ENCODE results near the gene DENND1B. TPM values are rescaled to one million over a fixed set of nuclear protein-coding genes. Genes with fewer than 3 reads are reported as not detected.
"Not testable (repeated sequence)": the region's sequence is repeated elsewhere in the genome, so short reads cannot be mapped to it uniquely, and the experiment has no call there.

Gene DENND1B
- total and polyA plus RNA-seq, 5 donors from 2014 or later: 13.8 to 45.5 (median 18.1) TPM

- ATAC-seq (ENCODE audit: low read depth in 2 of 2): no peak
- no peak for DNase-seq
Measured at GRCh38 chr1:197706601-197707000, 68.7 kb downstream of the DENND1B start.

GRCh38 chr1:197705941-197706340 lies 69.3 kb downstream of the DENND1B start:
- H3K27me3 Mint-ChIP-seq: no peaks in the 10 kb centered on the region
- peaks cover 14% of the 10 kb centered on the region for H3K36me3 Mint-ChIP-seq

More at GRCh38 chr1:197706601-197707000, 68.7 kb downstream of the DENND1B start:
- Mint-ChIP-seq H3K36me3 (peaks cover 12% of the 10 kb centered on the region), H3K4me1 (peaks cover 11 to 23% (median 18%) of the 10 kb centered on the region in 4 donors), H3K27ac (no peak overlapping the region), H3K9me3 (peaks cover 0 to 5% (median 0%) of the 10 kb centered on the region in 7 donors), H3K27me3 (no peaks in the 10 kb centered on the region), H3K4me3 (no peak overlapping the region)
- H3K9me3 ChIP-seq (ENCODE audit: control insufficient read depth in 2 of 2, low read length in 2 of 2): no peaks in the 10 kb centered on the region
- no peaks in the 10 kb centered on the region for H3K4me1 ChIP-seq (ENCODE audit: control insufficient read depth, insufficient read depth, low read length, poor library complexity, severe bottlenecking)
- no peak overlapping the region for H3K4me3 ChIP-seq (ENCODE audit: low read depth, low read length)
- no peaks in the 10 kb centered on the region for H3K36me3 ChIP-seq (ENCODE audit: control insufficient read depth, insufficient read depth, low read length)
- H3K27me3 ChIP-seq (ENCODE audit: control insufficient read depth, insufficient read depth, low read length): no peaks in the 10 kb centered on the region
- no peak overlapping the region for H3K27ac ChIP-seq (ENCODE audit: insufficient read depth, low read length, poor library complexity, severe bottlenecking)

GRCh38 chr1:197700688-197701087 lies 74.6 kb downstream of the DENND1B start:
- not testable (repeated sequence) for H3K4me3 ChIP-seq (ENCODE audit: low read depth, low read length); H3K27me3 Mint-ChIP-seq; H3K9me3 Mint-ChIP-seq; H3K27ac Mint-ChIP-seq; H3K27ac ChIP-seq (ENCODE audit: insufficient read depth, low read length, poor library complexity, severe bottlenecking); H3K36me3 ChIP-seq (ENCODE audit: control insufficient read depth, insufficient read depth, low read length); H3K4me1 ChIP-seq (ENCODE audit: control insufficient read depth, insufficient read depth, low read length, poor library complexity, severe bottlenecking); ATAC-seq (ENCODE audit: low read depth in 2 of 2); H3K4me3 Mint-ChIP-seq; H3K9me3 ChIP-seq (ENCODE audit: control insufficient read depth in 2 of 2, low read length in 2 of 2); DNase-seq; H3K27me3 ChIP-seq (ENCODE audit: control insufficient read depth, insufficient read depth, low read length)
- Mint-ChIP-seq H3K4me1 (peaks cover 29 to 54% (median 48%) of the 10 kb centered on the region in 4 donors), H3K36me3 (peaks cover 20% of the 10 kb centered on the region)

More at GRCh38 chr1:197705941-197706340, 69.3 kb downstream of the DENND1B start:
- DNase-seq (no peak), ATAC-seq (ENCODE audit: low read depth in 2 of 2) (no peak)
- Mint-ChIP-seq H3K27ac (no peak overlapping the region), H3K4me1 (peaks cover 11 to 23% (median 19%) of the 10 kb centered on the region in 4 donors), H3K4me3 (no peak overlapping the region), H3K9me3 (peaks cover 0 to 5% (median 2%) of the 10 kb centered on the region in 7 donors)
- Histone ChIP-seq H3K27ac (ENCODE audit: insufficient read depth, low read length, poor library complexity, severe bottlenecking) (no peak overlapping the region), H3K36me3 (ENCODE audit: control insufficient read depth, insufficient read depth, low read length) (peaks cover 3% of the 10 kb centered on the region), H3K4me3 (ENCODE audit: low read depth, low read length) (no peak overlapping the region), H3K27me3 (ENCODE audit: control insufficient read depth, insufficient read depth, low read length) (no peaks in the 10 kb centered on the region), H3K4me1 (ENCODE audit: control insufficient read depth, insufficient read depth, low read length, poor library complexity, severe bottlenecking) (no peaks in the 10 kb centered on the region), H3K9me3 (ENCODE audit: control insufficient read depth in 2 of 2, low read length in 2 of 2) (peaks cover 0 to 2% of the 10 kb centered on the region in 2 experiments)

- Mint-ChIP-seq H3K27me3 (no peaks in the 10 kb centered on the region), H3K4me3 (no peak overlapping the region)
- ATAC-seq (ENCODE audit: low read depth in 2 of 2): no peak
Measured at GRCh38 chr1:197696372-197696771, 78.9 kb downstream of the DENND1B start.

GRCh38 chr1:197695961-197696360 lies 79.3 kb downstream of the DENND1B start:
- Histone ChIP-seq H3K9me3 (ENCODE audit: control insufficient read depth in 2 of 2, low read length in 2 of 2) (no peaks in the 10 kb centered on the region), H3K4me1 (ENCODE audit: control insufficient read depth, insufficient read depth, low read length, poor library complexity, severe bottlenecking) (no peaks in the 10 kb centered on the region), H3K27ac (ENCODE audit: insufficient read depth, low read length, poor library complexity, severe bottlenecking) (no peak overlapping the region), H3K27me3 (ENCODE audit: control insufficient read depth, insufficient read depth, low read length) (no peaks in the 10 kb centered on the region), H3K4me3 (ENCODE audit: low read depth, low read length) (no peak overlapping the region), H3K36me3 (ENCODE audit: control insufficient read depth, insufficient read depth, low read length) (no peaks in the 10 kb centered on the region)
- DNase-seq (no peak), ATAC-seq (ENCODE audit: low read depth in 2 of 2) (no peak)
- Mint-ChIP-seq H3K27ac (no peak overlapping the region), H3K27me3 (no peaks in the 10 kb centered on the region), H3K4me1 (peaks cover 48 to 70% (median 53%) of the 10 kb centered on the region in 4 donors), H3K4me3 (no peak overlapping the region), H3K9me3 (peaks cover 0 to 6% (median 4%) of the 10 kb centered on the region in 7 donors), H3K36me3 (peaks cover 17% of the 10 kb centered on the region)

More at GRCh38 chr1:197696372-197696771, 78.9 kb downstream of the DENND1B start:
- H3K4me3 ChIP-seq (ENCODE audit: low read depth, low read length): no peak overlapping the region
- no peaks in the 10 kb centered on the region for H3K9me3 ChIP-seq (ENCODE audit: control insufficient read depth in 2 of 2, low read length in 2 of 2)
- H3K27ac ChIP-seq (ENCODE audit: insufficient read depth, low read length, poor library complexity, severe bottlenecking): no peak overlapping the region
- peaks cover 0 to 7% (median 4%) of the 10 kb centered on the region in 7 donors for H3K9me3 Mint-ChIP-seq
- H3K27me3 ChIP-seq (ENCODE audit: control insufficient read depth, insufficient read depth, low read length): no peaks in the 10 kb centered on the region
- H3K27ac Mint-ChIP-seq: no peak overlapping the region
- peaks cover 48 to 66% (median 53%) of the 10 kb centered on the region in 4 donors for H3K4me1 Mint-ChIP-seq
- peaks cover 16% of the 10 kb centered on the region for H3K36me3 Mint-ChIP-seq
- no peaks in the 10 kb centered on the region for H3K4me1 ChIP-seq (ENCODE audit: control insufficient read depth, insufficient read depth, low read length, poor library complexity, severe bottlenecking)
- DNase-seq: no peak
- peaks cover 2% of the 10 kb centered on the region for H3K36me3 ChIP-seq (ENCODE audit: control insufficient read depth, insufficient read depth, low read length)

GRCh38 chr1:197692965-197693364 lies 82.3 kb downstream of the DENND1B start:
- Mint-ChIP-seq H3K27me3 (no peaks in the 10 kb centered on the region), H3K9me3 (peaks cover 0 to 14% (median 6%) of the 10 kb centered on the region in 7 donors), H3K4me1 (peaks cover 32 to 41% (median 36%) of the 10 kb centered on the region in 4 donors), H3K36me3 (peaks cover 27% of the 10 kb centered on the region), H3K4me3 (no peak overlapping the region), H3K27ac (no peak overlapping the region)
- peaks cover 6 to 7% of the 10 kb centered on the region in 2 experiments for H3K9me3 ChIP-seq (ENCODE audit: control insufficient read depth in 2 of 2, low read length in 2 of 2)
- no peak for DNase-seq
- H3K27ac ChIP-seq (ENCODE audit: insufficient read depth, low read length, poor library complexity, severe bottlenecking): no peak overlapping the region
- H3K36me3 ChIP-seq (ENCODE audit: control insufficient read depth, insufficient read depth, low read length): peaks cover 12% of the 10 kb centered on the region
- no peaks in the 10 kb centered on the region for H3K27me3 ChIP-seq (ENCODE audit: control insufficient read depth, insufficient read depth, low read length)
- ATAC-seq (ENCODE audit: low read depth in 2 of 2): no peak
- H3K4me3 ChIP-seq (ENCODE audit: low read depth, low read length): no peak overlapping the region
- no peaks in the 10 kb centered on the region for H3K4me1 ChIP-seq (ENCODE audit: control insufficient read depth, insufficient read depth, low read length, poor library complexity, severe bottlenecking)

GRCh38 chr1:197691816-197692215 lies 83.5 kb downstream of the DENND1B start:
- H3K27ac Mint-ChIP-seq: no peak overlapping the region

GRCh38 chr1:197690074-197690473 lies 85.2 kb downstream of the DENND1B start:
- DNase-seq: no peak
- H3K27ac ChIP-seq (ENCODE audit: insufficient read depth, low read length, poor library complexity, severe bottlenecking): no peak overlapping the region
- no peaks in the 10 kb centered on the region for H3K27me3 ChIP-seq (ENCODE audit: control insufficient read depth, insufficient read depth, low read length)
- H3K36me3 ChIP-seq (ENCODE audit: control insufficient read depth, insufficient read depth, low read length): peaks cover 12% of the 10 kb centered on the region
- ATAC-seq (ENCODE audit: low read depth in 2 of 2): no peak
- H3K4me1 ChIP-seq (ENCODE audit: control insufficient read depth, insufficient read depth, low read length, poor library complexity, severe bottlenecking): no peaks in the 10 kb centered on the region
- H3K4me3 Mint-ChIP-seq: no peak overlapping the region
- no peaks in the 10 kb centered on the region for H3K27me3 Mint-ChIP-seq
- H3K27ac Mint-ChIP-seq: no peak overlapping the region
- H3K9me3 Mint-ChIP-seq: peaks cover 0 to 14% (median 6%) of the 10 kb centered on the region in 7 donors
- H3K4me1 Mint-ChIP-seq: peaks cover 28 to 38% (median 33%) of the 10 kb centered on the region in 4 donors
- H3K9me3 ChIP-seq (ENCODE audit: control insufficient read depth in 2 of 2, low read length in 2 of 2): peaks cover 6 to 7% of the 10 kb centered on the region in 2 experiments
- H3K36me3 Mint-ChIP-seq: peaks cover 28% of the 10 kb centered on the region
- H3K4me3 ChIP-seq (ENCODE audit: low read depth, low read length): no peak overlapping the region

More at GRCh38 chr1:197691816-197692215, 83.5 kb downstream of the DENND1B start:
- no peak overlapping the region for H3K4me3 ChIP-seq (ENCODE audit: low read depth, low read length)
- H3K4me1 Mint-ChIP-seq: peaks cover 22 to 34% (median 31%) of the 10 kb centered on the region in 4 donors
- H3K27ac ChIP-seq (ENCODE audit: insufficient read depth, low read length, poor library complexity, severe bottlenecking): no peak overlapping the region
- H3K9me3 ChIP-seq (ENCODE audit: control insufficient read depth in 2 of 2, low read length in 2 of 2): peaks cover 6 to 7% of the 10 kb centered on the region in 2 experiments
- peaks cover 28% of the 10 kb centered on the region for H3K36me3 Mint-ChIP-seq
- H3K4me3 Mint-ChIP-seq: no peak overlapping the region
- DNase-seq: no peak
- H3K4me1 ChIP-seq (ENCODE audit: control insufficient read depth, insufficient read depth, low read length, poor library complexity, severe bottlenecking): no peaks in the 10 kb centered on the region
- H3K27me3 ChIP-seq (ENCODE audit: control insufficient read depth, insufficient read depth, low read length): no peaks in the 10 kb centered on the region
- H3K9me3 Mint-ChIP-seq: peaks cover 0 to 14% (median 6%) of the 10 kb centered on the region in 7 donors
- H3K36me3 ChIP-seq (ENCODE audit: control insufficient read depth, insufficient read depth, low read length): peaks cover 12% of the 10 kb centered on the region
- no peaks in the 10 kb centered on the region for H3K27me3 Mint-ChIP-seq
- no peak for ATAC-seq (ENCODE audit: low read depth in 2 of 2)
